K562 (cell line): Measurements from ENCODE around the gene PEPD. TPM values are rescaled to one million over a fixed set of nuclear protein-coding genes. Genes with fewer than 3 reads are reported as not detected.

Source experiments
- ATAC-seq: fragments of 200-7000 bp; cut with Tn5 transposase; 3 replicates; pipeline ENCODE4 v1.9.1; 2020; ENCODE audit warnings: moderate library complexity
- BruUV-seq: library from RNA; stranded (reverse); fragments of 400-500 nt; replicated peaks from 2 replicates; lab custom pipeline; 2021; lab: Mats Ljungman, UMichigan
- CTCF ChIA-PET: fragments of 300-600 bp; formaldehyde crosslinking; extraction: SDS; loops from one replicate; lab custom pipeline; 2021; ENCODE audit warnings: low intra/inter-chr PET ratio; lab: Yijun Ruan, JAX
- POLR2A ChIA-PET: fragments of 300-600, 350-650 bp; sonication (Branson Sonifier 250); formaldehyde crosslinking; extraction: SDS; loops from one replicate; lab custom pipeline; 2021; ENCODE audit warnings: antibody characterized with exemption, inconsistent platforms; lab: Yijun Ruan, JAX
- DNase-seq, 4 experiments: peaks; one replicate each; pipeline versions ENCODE4 v3.0.0 to v3.0.0-alpha.2; 2011 to 2018; ENCODE audit warnings: low spot score in 3 of 4, mixed read lengths in 3 of 4; ENCODE audit errors: extremely low read depth in 1 of 4
- FAIRE-seq: peaks from 2 replicates; lab custom pipeline; 2011; peaks lifted over from hg19 to GRCh38; lab: Jason Lieb, UNC
- H2AFZ ChIP-seq: 2 replicates; pipeline ENCODE4 v1.6.0; 2011; ENCODE audit warnings: low read depth, low read length, control low read depth, inconsistent platforms
- H3K27ac ChIP-seq: fragments of 200-600 bp; 3 replicates; pipeline ENCODE4 v1.8.0; 2011; ENCODE audit warnings: low read depth, mild to moderate bottlenecking, control low read depth, inconsistent platforms, low read length, moderate library complexity, mixed read lengths; ENCODE audit errors: extremely low read depth
- H3K27me3 ChIP-seq, 2 experiments: fragments of 300-600 bp in 1 of 2; 2 replicates in 1 of 2; 3 replicates in 1 of 2; pipeline versions ENCODE4 v1.6.0 to v1.8.0; 2011; ENCODE audit warnings: inconsistent platforms in 2 of 2, low read length in 2 of 2, mild to moderate bottlenecking in 1 of 2, mixed read lengths in 1 of 2, moderate library complexity in 1 of 2; ENCODE audit not compliant: control insufficient read depth in 2 of 2, insufficient read depth in 2 of 2
- H3K36me3 ChIP-seq: fragments of 300-600 bp; 3 replicates; pipeline ENCODE4 v1.8.0; 2011; ENCODE audit warnings: mild to moderate bottlenecking, low read length, inconsistent platforms; ENCODE audit not compliant: control insufficient read depth, insufficient read depth
- H3K4me1 ChIP-seq, 2 experiments: fragments of 200-600 bp in 1 of 2; replicated peaks in 1 of 2; 2 replicates in 1 of 2; 3 replicates in 1 of 2; pipeline versions ENCODE4 v1.5.1 to v1.8.0; 2011; ENCODE audit warnings: inconsistent platforms in 2 of 2, low read length in 2 of 2, mild to moderate bottlenecking in 1 of 2, mixed read lengths in 1 of 2, moderate library complexity in 1 of 2; ENCODE audit not compliant: control insufficient read depth in 2 of 2, insufficient read depth in 2 of 2
- H3K4me2 ChIP-seq: 2 replicates; pipeline ENCODE4 v1.6.1; 2011; ENCODE audit warnings: low read length, control low read depth, inconsistent platforms, mixed read lengths; ENCODE audit not compliant: insufficient read depth
- H3K4me3 ChIP-seq: fragments of 200-600 bp; sonication (generic), shearing (Covaris generic); 2 replicates; pipeline ENCODE4 v1.5.1; 2016; ENCODE audit warnings: control low read depth, inconsistent platforms
- H3K79me2 ChIP-seq: fragments of 200-600 bp; 3 replicates; pipeline ENCODE4 v1.8.0; 2011; ENCODE audit warnings: low read length, inconsistent platforms; ENCODE audit not compliant: control insufficient read depth, insufficient read depth
- H3K9ac ChIP-seq, 2 experiments: 2 replicates each; pipeline versions ENCODE4 v1.6.0 to v1.6.1; 2011; ENCODE audit warnings: low read depth in 2 of 2, low read length in 2 of 2, control low read depth in 1 of 2, inconsistent platforms in 1 of 2, mild to moderate bottlenecking in 1 of 2, mixed read lengths in 1 of 2; ENCODE audit not compliant: insufficient read depth in 1 of 2
- H3K9me1 ChIP-seq: one replicate; pipeline ENCODE4 v1.6.0; 2011; ENCODE audit warnings: inconsistent platforms, mild to moderate bottlenecking, low read length, moderate library complexity; ENCODE audit not compliant: control insufficient read depth, insufficient read depth
- H3K9me3 ChIP-seq: replicated peaks from 2 replicates; pipeline ENCODE4 v1.5.1; 2011; ENCODE audit warnings: low read depth, low read length, inconsistent platforms; ENCODE audit not compliant: control insufficient read depth, insufficient read depth
- H4K20me1 ChIP-seq: replicated peaks from 2 replicates; pipeline ENCODE4 v1.6.1; 2011; ENCODE audit warnings: low read length, inconsistent platforms, mixed read lengths; ENCODE audit not compliant: control insufficient read depth, insufficient read depth
- ELF4 ChIP-seq: fragments of 450-650 bp; formaldehyde crosslinking; IDR thresholded peaks from 2 replicates; pipeline ENCODE4 v1.4.0; 2022; ENCODE audit warnings: missing genetic modification characterization
- SETDB1 ChIP-seq: IDR thresholded peaks from one replicate; pipeline ENCODE4 v1.6.1; 2012; ENCODE audit warnings: low read length, control low read depth, inconsistent platforms
- TCFL5 ChIP-seq: fragments of 250-450 bp; sonication (Bioruptor Pico); conservative IDR thresholded peaks from 2 replicates; pipeline ENCODE4 v1.6.1; 2021; ENCODE audit warnings: mild to moderate bottlenecking, moderate library complexity, matching md5 sums
- ZFP1 ChIP-seq: fragments of 450-650 bp; formaldehyde crosslinking; IDR thresholded peaks from 2 replicates; pipeline ENCODE4 v1.4.0; 2020; ENCODE audit warnings: mild to moderate bottlenecking, mixed read lengths
- ZNF143 ChIP-seq: sonication (generic); formaldehyde crosslinking; IDR thresholded peaks from 2 replicates; pipeline ENCODE4 v1.9.0; 2022; ENCODE audit warnings: mild to moderate bottlenecking, missing genetic modification reagents
- WGBS: fragments of 100-300 bp; shearing (Covaris generic); methylation state at CpG from one replicate; pipeline ENCODE4 v1.1.6; 2016; ENCODE audit warnings: low coverage, mixed read lengths; ENCODE audit not compliant: insufficient coverage; ENCODE audit errors: missing lambda C conversion rate; 5-methylcytosine and 5-hydroxymethylcytosine counted together
- in situ Hi-C: fragments of 300-500 bp; cut with MboI; formaldehyde crosslinking; loops from 4 replicates; pipeline ENCODE4 v1.15.0; 2018; ENCODE audit warnings: inconsistent platforms, mixed read lengths
- intact Hi-C: fragments of 100-400 bp; cut with micrococcal nuclease; formaldehyde crosslinking; loops from 2 replicates; pipeline ENCODE4 v1.14.2; 2022
- polyA plus RNA-seq, 8 experiments: library from polyadenylated mRNA; depleted of rRNA in 4 of 8; stranded (reverse) in 5 of 8; unstranded in 3 of 8; fragments of >200 nt; fragmentation: Nextera tagmentation in 2 of 8; fragmentation: Illumina TruSeq in 1 of 8; extraction: Ambion mirVana in 2 of 8; extraction: Trizol in 1 of 8; gene quantifications; 2 replicates each; pipeline versions ENCODE4 v1.2.1 to v1.2.3, GENCODE V29; 2011 to 2014; ENCODE audit warnings: inconsistent platforms in 1 of 8, missing spikeins in 1 of 8
- total RNA-seq, 7 experiments: library from RNA; depleted of rRNA in 6 of 7; stranded (reverse); fragments of >200 nt in 6 of 7; fragmentation: Illumina TruSeq in 2 of 7; extraction: Trizol in 2 of 7; gene quantifications; 2 replicates each; pipeline versions ENCODE4 v1.2.1 to v1.2.3, GENCODE V29; 2011 to 2021; ENCODE audit warnings: low replicate concordance in 1 of 7
- TF ChIP-seq, protein P1 (sequence below): sonication (generic); formaldehyde crosslinking; IDR thresholded peaks from 2 replicates; pipeline ENCODE4 v1.8.1; 2022; ENCODE audit warnings: missing genetic modification reagents

PEPD gene
- total and polyA plus RNA-seq, 9 of the 15 experiments (the other 6 are each of a cell fraction or from before 2014, with no cell fraction given): 1.3 to 19.2 (median 16.0) TPM

DNA sequence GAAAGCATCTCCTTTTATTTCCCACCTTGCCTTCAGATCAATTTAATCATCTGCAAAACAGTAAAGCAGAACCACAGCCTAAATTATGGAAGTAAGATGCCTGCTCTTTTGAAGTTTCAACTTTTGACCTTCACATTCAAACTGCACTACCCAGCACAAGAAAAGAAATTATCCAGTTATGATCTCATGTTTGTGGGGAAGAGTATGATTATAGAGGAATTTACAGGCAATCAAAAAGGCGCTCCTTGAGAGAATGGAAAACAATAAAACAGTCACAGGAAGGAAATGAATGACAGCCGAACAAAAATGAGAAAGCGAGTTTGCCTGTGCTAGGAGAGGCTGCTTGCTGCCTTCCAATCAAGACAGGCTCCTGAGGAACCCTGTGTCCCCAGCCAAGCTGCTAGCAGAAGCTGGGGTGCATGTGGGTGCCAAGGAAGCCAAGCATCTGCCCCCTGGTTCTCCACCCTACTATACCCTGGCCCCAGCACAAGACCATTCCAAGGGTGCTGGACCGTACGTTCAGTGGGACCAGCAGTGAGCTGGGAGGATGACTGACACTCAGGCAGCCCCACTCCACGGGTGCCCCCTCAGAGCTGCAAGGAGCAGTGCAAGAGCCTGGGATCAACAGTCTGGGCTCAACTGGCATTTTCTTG lies 47.8 kb downstream of the PEPD start:
- Histone ChIP-seq H3K4me3 (no peak overlapping the region), H3K4me1 (no peaks in the 10 kb centered on the region; a peak in 1 of 5 replicates), H4K20me1 (peaks cover 13% of the 10 kb centered on the region), H3K9me1 (no peaks in the 10 kb centered on the region), H3K4me2 (no peak overlapping the region), H2AFZ (no peak overlapping the region), H3K9me3 (no peaks in the 10 kb centered on the region), H3K9ac (no peak overlapping the region), H3K27ac (no peak overlapping the region), H3K36me3 (no peaks in the 10 kb centered on the region), H3K79me2 (no peaks in the 10 kb centered on the region), H3K27me3 (peaks cover 2 to 12% of the 10 kb centered on the region in 2 experiments; a peak in 2 of 5 replicates)
- ChIA-PET CTCF (no interaction called here), POLR2A (no interaction called here)
- DNase-seq (no peak), FAIRE-seq (no peak), ATAC-seq (no peak)
- 31% methylated on average over 6 of the region's 6 CpGs for WGBS
- no peak for TF ChIP-seq ZNF143 (CRISPR knock-in tag)
- TF ChIP-seq ELF4 (CRISPR knock-in tag): no peak
- TF ChIP-seq, protein P1, sequence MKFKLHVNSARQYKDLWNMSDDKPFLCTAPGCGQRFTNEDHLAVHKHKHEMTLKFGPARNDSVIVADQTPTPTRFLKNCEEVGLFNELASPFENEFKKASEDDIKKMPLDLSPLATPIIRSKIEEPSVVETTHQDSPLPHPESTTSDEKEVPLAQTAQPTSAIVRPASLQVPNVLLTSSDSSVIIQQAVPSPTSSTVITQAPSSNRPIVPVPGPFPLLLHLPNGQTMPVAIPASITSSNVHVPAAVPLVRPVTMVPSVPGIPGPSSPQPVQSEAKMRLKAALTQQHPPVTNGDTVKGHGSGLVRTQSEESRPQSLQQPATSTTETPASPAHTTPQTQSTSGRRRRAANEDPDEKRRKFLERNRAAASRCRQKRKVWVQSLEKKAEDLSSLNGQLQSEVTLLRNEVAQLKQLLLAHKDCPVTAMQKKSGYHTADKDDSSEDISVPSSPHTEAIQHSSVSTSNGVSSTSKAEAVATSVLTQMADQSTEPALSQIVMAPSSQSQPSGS (CRISPR knock-in tag): no peak
- TF ChIP-seq TCFL5 (CRISPR knock-in tag): no peak
- no peak for TF ChIP-seq SETDB1
- no peak for TF ChIP-seq ZFP1 (CRISPR knock-in tag)
- in situ Hi-C loops (no loop called here), intact Hi-C loops (no loop called here)
- BruUV-seq: no TSS peak
